Tibial nerve (tissue), 4 donors: ENCODE results near the gene AP1B1. TPM values are rescaled to one million over a fixed set of nuclear protein-coding genes. Genes with fewer than 3 reads are reported as not detected.

Experiments used
- DNase-seq, 2 donors: peaks; one replicate each; pipeline ENCODE4 v3.0.0-alpha.2; 2019; ENCODE audit warnings: low spot score in 2 of 2
- H3K27ac ChIP-seq, 4 donors: fragments of 200-600 bp; sonication (generic) in 3 of 4; one replicate each; pipeline ENCODE4 v1.5.1; 2017 to 2019; ENCODE audit warnings: mild to moderate bottlenecking in 1 of 4
- H3K27me3 ChIP-seq, 2 donors: fragments of 200-600 bp; sonication (generic) in 1 of 2; one replicate each; pipeline versions ENCODE4 v1.5.1 to v1.6.0; 2017 to 2019
- H3K36me3 ChIP-seq, 3 donors: fragments of 200-600 bp; sonication (generic); one replicate each; pipeline ENCODE4 v1.5.1; 2018 to 2019
- H3K4me1 ChIP-seq, 4 donors: fragments of 200-600 bp; sonication (generic) in 3 of 4; one replicate each; pipeline ENCODE4 v1.5.1; 2017 to 2019
- H3K4me3 ChIP-seq, 4 donors: fragments of 200-600 bp; sonication (generic) in 3 of 4; one replicate each; pipeline ENCODE4 v1.5.1; 2017 to 2019; ENCODE audit warnings: mild to moderate bottlenecking in 1 of 4, moderate library complexity in 1 of 4
- H3K9me3 ChIP-seq, 4 donors: fragments of 200-600 bp; sonication (generic) in 3 of 4; one replicate each; pipeline ENCODE4 v1.5.1; 2017 to 2019
- CTCF ChIP-seq, 5 experiments: fragments of 200-600 bp in 3 of 5; fragments of 450-650 bp in 2 of 5; sonication (generic) in 3 of 5; IDR thresholded peaks; one replicate each; pipeline ENCODE4 v1.5.1; 2016 to 2019; ENCODE audit warnings: antibody characterized with exemption in 5 of 5, mild to moderate bottlenecking in 3 of 5, moderate library complexity in 2 of 5
- EP300 ChIP-seq, 2 donors: sonication (generic); formaldehyde crosslinking; IDR thresholded peaks; one replicate each; pipeline ENCODE4 v1.6.1; 2017; ENCODE audit warnings: antibody characterized with exemption in 2 of 2, mild to moderate bottlenecking in 1 of 2
- POLR2A ChIP-seq, 2 donors: fragments of 450-650 bp; IDR thresholded peaks; one replicate each; pipeline ENCODE4 v1.6.1; 2017; ENCODE audit warnings: antibody characterized with exemption in 2 of 2, mild to moderate bottlenecking in 2 of 2, moderate library complexity in 2 of 2
- WGBS, 2 donors: methylation state at CpG; one replicate each; pipeline ENCODE4 v1.1.5; 2018; 5-methylcytosine and 5-hydroxymethylcytosine counted together
- total RNA-seq, 4 donors: library from RNA; depleted of rRNA; stranded (reverse); fragments of >200 nt; gene quantifications; one replicate each; pipeline ENCODE4 v1.1.0, GENCODE V29; 2016

The AP1B1 gene
- total RNA-seq, 4 donors from 2014 or later, result 51.3 to 93.3 (median 60.1) TPM

GRCh38 chr22:29330291-29330690 lies 58.1 kb downstream of the AP1B1 start:
- peak overlapping the region in 1 of 4 donors; percentile 85 for H3K27ac ChIP-seq
- no peak for DNase-seq
- peaks cover 0 to 93% (median 0%) of the 10 kb centered on the region in 3 donors for H3K36me3 ChIP-seq

GRCh38 chr22:29329581-29329980 lies 58.8 kb downstream of the AP1B1 start:
- no peaks in the 10 kb centered on the region for H3K9me3 ChIP-seq
- peaks cover 0 to 86% (median 0%) of the 10 kb centered on the region in 3 donors for H3K36me3 ChIP-seq
- TF ChIP-seq EP300 (IDR thresholded peaks at IDR 0.05) (no peak), CTCF (IDR thresholded peaks at IDR 0.05) (no peak), POLR2A (IDR thresholded peaks at IDR 0.05) (no peak)
- H3K4me3 ChIP-seq, result no peak overlapping the region
- no peak for DNase-seq
- peaks cover 0 to 37% (median 0%) of the 10 kb centered on the region in 4 donors for H3K4me1 ChIP-seq
- 81 to 91% methylated on average over 10 to 11 of the region's 11 CpGs for WGBS, 2 donors
- H3K27ac ChIP-seq, result peak overlapping the region; percentile 7 to 85 (median 34)
- no peaks in the 10 kb centered on the region for H3K27me3 ChIP-seq

More at GRCh38 chr22:29330291-29330690, 58.1 kb downstream of the AP1B1 start:
- no peaks in the 10 kb centered on the region for H3K27me3 ChIP-seq
- WGBS, 2 donors, result 72 to 79% methylated on average over 12 to 18 of the region's 19 CpGs
- H3K4me3 ChIP-seq, result no peak overlapping the region
- no peak for TF ChIP-seq EP300 (IDR thresholded peaks at IDR 0.05)
- no peak for TF ChIP-seq POLR2A (IDR thresholded peaks at IDR 0.05)
- TF ChIP-seq CTCF (IDR thresholded peaks at IDR 0.05), result no peak
- H3K9me3 ChIP-seq, result no peaks in the 10 kb centered on the region
- H3K4me1 ChIP-seq, result peaks cover 0 to 37% (median 0%) of the 10 kb centered on the region in 4 donors

- peak overlapping the region; percentile 25 to 85 (median 63) for H3K27ac ChIP-seq
- no peaks in the 10 kb centered on the region for H3K9me3 ChIP-seq
- TF ChIP-seq EP300 (IDR thresholded peaks at IDR 0.05) (peak in 1 of 2 donors; percentile 45), CTCF (IDR thresholded peaks at IDR 0.05) (no peak)
- WGBS, 2 donors, result 71 to 84% methylated on average over 28 to 33 of the region's 34 CpGs
- peaks cover 0 to 79% (median 0%) of the 10 kb centered on the region in 3 donors for H3K36me3 ChIP-seq
- DNase-seq, result no peak
- no peaks in the 10 kb centered on the region for H3K27me3 ChIP-seq
- H3K4me3 ChIP-seq, result no peak overlapping the region
- H3K4me1 ChIP-seq, result peaks cover 0 to 37% (median 0%) of the 10 kb centered on the region in 4 donors
These were observed 59.5 kb downstream of the AP1B1 start for GRCh38 chr22:29328566-29329500.

GRCh38 chr22:29328055-29328454 lies 60.3 kb downstream of the AP1B1 start:
- peak overlapping the region; percentile 25 to 85 (median 63) for H3K27ac ChIP-seq
- no peak for DNase-seq
- no peaks in the 10 kb centered on the region for H3K9me3 ChIP-seq
- WGBS, 2 donors, result 67 to 82% methylated on average over 5 of the region's 5 CpGs
- peaks cover 0 to 37% (median 0%) of the 10 kb centered on the region in 4 donors for H3K4me1 ChIP-seq
- peaks cover 0 to 71% (median 0%) of the 10 kb centered on the region in 3 donors for H3K36me3 ChIP-seq
- TF ChIP-seq CTCF (IDR thresholded peaks at IDR 0.05) (peak in 2 of 5 experiments; percentile 12 to 23), EP300 (IDR thresholded peaks at IDR 0.05) (no peak), POLR2A (IDR thresholded peaks at IDR 0.05) (no peak)
- H3K4me3 ChIP-seq, result no peak overlapping the region
- H3K27me3 ChIP-seq, result no peaks in the 10 kb centered on the region
